MM.1S (cell line): ENCODE measurements around the gene DGKI.
A peak's percentile ranks its signal among the peaks of the same experiment; 100 is the strongest.

Experiments
- DNase-seq: peaks from one replicate; pipeline ENCODE4 v3.0.0-alpha.2; 2015
- H2AFZ ChIP-seq: fragments of 300-600 bp; sonication (generic); 2 replicates; pipeline ENCODE4 v1.6.0; 2016; ENCODE audit warnings: antibody characterized with exemption, low read length
- H3F3A ChIP-seq: fragments of 300-600 bp; sonication (generic); 2 replicates; pipeline ENCODE4 v1.6.1; 2016; ENCODE audit warnings: mild to moderate bottlenecking, antibody characterized with exemption, low read length, moderate library complexity, mixed read lengths; ENCODE audit not compliant: insufficient read depth
- H3K27ac ChIP-seq: fragments of 300-600 bp; sonication (generic); 2 replicates; pipeline ENCODE4 v1.5.1; 2016; ENCODE audit warnings: mild to moderate bottlenecking, low read length
- H3K27me3 ChIP-seq: fragments of 300-600 bp; sonication (generic); replicated peaks from 2 replicates; pipeline ENCODE4 v1.6.0; 2016; ENCODE audit warnings: low read length; ENCODE audit not compliant: insufficient read depth
- H3K36me3 ChIP-seq: fragments of 300-600 bp; sonication (generic); replicated peaks from 2 replicates; pipeline ENCODE4 v1.6.1; 2016; ENCODE audit warnings: mild to moderate bottlenecking, low read length, mixed read lengths; ENCODE audit not compliant: insufficient read depth
- H3K4me1 ChIP-seq: fragments of 300-600 bp; sonication (generic); 2 replicates; pipeline ENCODE4 v1.6.1; 2016; ENCODE audit warnings: low read length, mixed read lengths
- H3K4me2 ChIP-seq: fragments of 300-600 bp; sonication (generic); 2 replicates; pipeline ENCODE4 v1.6.0; 2016; ENCODE audit warnings: low read depth, low read length
- H3K4me3 ChIP-seq: fragments of 300-600 bp; sonication (generic); 2 replicates; pipeline ENCODE4 v1.5.1; 2016; ENCODE audit warnings: low read length, mixed read lengths
- H3K79me2 ChIP-seq: fragments of 300-600 bp; sonication (generic); 2 replicates; pipeline ENCODE4 v1.6.1; 2016; ENCODE audit warnings: mixed run types, low read length, mixed read lengths
- H3K9ac ChIP-seq: fragments of 300-600 bp; sonication (generic); 2 replicates; pipeline ENCODE4 v1.6.1; 2016; ENCODE audit warnings: low read length, mixed read lengths
- H3K9me2 ChIP-seq: fragments of 300-600 bp; sonication (generic); replicated peaks from 2 replicates; pipeline ENCODE4 v1.6.1; 2016; ENCODE audit warnings: mild to moderate bottlenecking, low read length, mixed read lengths; ENCODE audit not compliant: insufficient read depth
- H3K9me3 ChIP-seq: fragments of 300-600 bp; sonication (generic); replicated peaks from 2 replicates; pipeline ENCODE4 v1.6.1; 2016; ENCODE audit warnings: mild to moderate bottlenecking, low read length, mixed read lengths; ENCODE audit not compliant: insufficient read depth
- H4K20me1 ChIP-seq: fragments of 300-600 bp; sonication (generic); 2 replicates; pipeline ENCODE4 v1.6.1; 2016; ENCODE audit warnings: mild to moderate bottlenecking, low read length, moderate library complexity, mixed read lengths; ENCODE audit not compliant: insufficient read depth
- CTCF ChIP-seq: fragments of 300-600 bp; sonication (generic); IDR thresholded peaks from 2 replicates; pipeline ENCODE4 v1.5.1; 2016; ENCODE audit warnings: antibody characterized with exemption, low read length, mixed read lengths
- EZH2 ChIP-seq: fragments of 300-600 bp; sonication (generic); optimal IDR thresholded peaks from 2 replicates; pipeline ENCODE3; 2017; ENCODE audit warnings: low read depth, mild to moderate bottlenecking, antibody characterized with exemption, low read length, mixed read lengths
- EZH2phosphoT487 ChIP-seq: fragments of 300-600 bp; sonication (generic); IDR thresholded peaks from 2 replicates; pipeline ENCODE4 v1.6.1; 2018; ENCODE audit warnings: antibody characterized with exemption, low read length

The DGKI gene

GRCh38 chr7:137820156-137820555 is 26.6 kb downstream of the DGKI start:
- H3K79me2 ChIP-seq, result no peaks in the 10 kb centered on the region
- H3F3A ChIP-seq, result no peaks in the 10 kb centered on the region
- no peaks in the 10 kb centered on the region for H3K36me3 ChIP-seq
- H3K9me2 ChIP-seq, result no peaks in the 10 kb centered on the region
- TF ChIP-seq CTCF, result no peak
- no peaks in the 10 kb centered on the region for H3K27me3 ChIP-seq
- no peaks in the 10 kb centered on the region for H3K9me3 ChIP-seq
- no peak overlapping the region for H3K9ac ChIP-seq
- no peaks in the 10 kb centered on the region for H4K20me1 ChIP-seq
- H2AFZ ChIP-seq, result no peak overlapping the region
- DNase-seq, result no peak
- no peaks in the 10 kb centered on the region for H3K4me1 ChIP-seq
- H3K27ac ChIP-seq, result no peak overlapping the region
- H3K4me3 ChIP-seq, result no peak overlapping the region
- H3K4me2 ChIP-seq, result no peak overlapping the region

- Histone ChIP-seq H3K27me3 (no peaks in the 10 kb centered on the region), H3K36me3 (no peaks in the 10 kb centered on the region), H3K27ac (no peak overlapping the region), H2AFZ (no peak overlapping the region), H3K4me3 (no peak overlapping the region), H3F3A (no peaks in the 10 kb centered on the region), H3K4me2 (no peak overlapping the region), H4K20me1 (no peaks in the 10 kb centered on the region), H3K9me2 (no peaks in the 10 kb centered on the region), H3K4me1 (no peaks in the 10 kb centered on the region), H3K79me2 (no peaks in the 10 kb centered on the region), H3K9ac (no peak overlapping the region), H3K9me3 (no peaks in the 10 kb centered on the region)
- TF ChIP-seq EZH2phosphoT487, result no peak
- TF ChIP-seq EZH2, result no peak
- TF ChIP-seq CTCF, result no peak
- no peak for DNase-seq
These were observed 28.7 kb downstream of the DGKI start for GRCh38 chr7:137818036-137818435.

- Histone ChIP-seq H3F3A (no peaks in the 10 kb centered on the region), H3K36me3 (no peaks in the 10 kb centered on the region), H3K4me2 (no peak overlapping the region), H3K27ac (no peak overlapping the region), H4K20me1 (no peaks in the 10 kb centered on the region), H2AFZ (no peak overlapping the region), H3K27me3 (no peaks in the 10 kb centered on the region), H3K9me2 (no peaks in the 10 kb centered on the region), H3K79me2 (no peaks in the 10 kb centered on the region), H3K9ac (no peak overlapping the region), H3K4me3 (no peak overlapping the region), H3K4me1 (no peaks in the 10 kb centered on the region), H3K9me3 (no peaks in the 10 kb centered on the region)
- TF ChIP-seq CTCF (0 out of 2 replicates have a peak, but pooled peaks have one; percentile 8), EZH2 (no peak)
- DNase-seq, result no peak
These were observed 30.0 kb downstream of the DGKI start for GRCh38 chr7:137816696-137817320.
